ENCODE data around the gene MRNIP.

MRNIP gene

GRCh38 chr5:179820127-179820482 lies 38.5 kb downstream of the MRNIP start:
- H3K36me3 ChIP-seq (ENCODE audit: control insufficient read depth in 1 of 2, insufficient read depth in 2 of 2, low read length in 2 of 2), result peaks cover 33 to 38% of the 10 kb centered on the region in 2 experiments
- H3K79me2 ChIP-seq (ENCODE audit: control insufficient read depth, insufficient read depth, low read length, poor library complexity), result peaks cover 30% of the 10 kb centered on the region
- peak overlapping the region; percentile 92 for H2BK5ac ChIP-seq (ENCODE audit: low read depth, low read length, poor library complexity)
- no peaks in the 10 kb centered on the region for H3K9me3 ChIP-seq (ENCODE audit: insufficient read depth, low read depth, low read length)
- no peak overlapping the region for H3K4me3 ChIP-seq (ENCODE audit: low read depth, low read length)
- H3K27me3 ChIP-seq (ENCODE audit: insufficient read depth, low read length), result no peaks in the 10 kb centered on the region
- no peak overlapping the region for H3K23ac ChIP-seq (ENCODE audit: low read length)
- H2AFZ ChIP-seq (ENCODE audit: insufficient read depth, low read length, poor library complexity), result peak overlapping the region; percentile 13
- peaks cover 41% of the 10 kb centered on the region for H3K79me1 ChIP-seq (ENCODE audit: low read length)
- peak overlapping the region; percentile 83 for H4K12ac ChIP-seq (ENCODE audit: low read depth, low read length)
- peak overlapping the region; percentile 99 for H2AK5ac ChIP-seq (ENCODE audit: low read length)
- H4K8ac ChIP-seq (ENCODE audit: low read depth, low read length), result peak overlapping the region; percentile 82
- peaks cover 33 to 42% of the 10 kb centered on the region in 2 experiments for H3K4me1 ChIP-seq (ENCODE audit: control insufficient read depth in 1 of 2, insufficient read depth in 2 of 2, low read length in 2 of 2)
- H3K27ac ChIP-seq (ENCODE audit: low read depth, low read length), result peak overlapping the region; percentile 94
- no CpG with 5 or more reads among the region's 12 CpGs for WGBS (ENCODE audit: extremely low coverage, insufficient coverage, insufficient read length)
- H2BK120ac ChIP-seq (ENCODE audit: insufficient read depth, low read length, poor library complexity), result peak overlapping the region; percentile 95
- DNase-seq, result no peak
- H3K14ac ChIP-seq (ENCODE audit: low read length), result peak overlapping the region; percentile 71
- peak overlapping the region; percentile 95 for H2BK12ac ChIP-seq (ENCODE audit: low read length)
- peak overlapping the region; percentile 74 for H3K4me2 ChIP-seq (ENCODE audit: low read length)
- H3K18ac ChIP-seq (ENCODE audit: low read length), result peak overlapping the region; percentile 86
- peak overlapping the region; percentile 96 for H3K4ac ChIP-seq (ENCODE audit: low read depth, low read length)
- H4K91ac ChIP-seq (ENCODE audit: low read depth, low read length), result peak overlapping the region; percentile 97
- H3K9ac ChIP-seq (ENCODE audit: low read length), result no peak overlapping the region

- no CpG with 5 or more reads among the region's 26 CpGs for WGBS (ENCODE audit: extremely low coverage, insufficient coverage, insufficient read length)
These were observed 39.1 kb downstream of the MRNIP start for GRCh38 chr5:179819296-179820126.

GRCh38 chr5:179818746-179819295 lies 39.8 kb downstream of the MRNIP start:
- H3K14ac ChIP-seq (ENCODE audit: low read length), result peak overlapping the region; percentile 81
- no peak overlapping the region for H3K23ac ChIP-seq (ENCODE audit: low read length)
- peak overlapping the region; percentile 89 for H4K8ac ChIP-seq (ENCODE audit: low read depth, low read length)
- peak overlapping the region; percentile 81 for H2AK5ac ChIP-seq (ENCODE audit: low read length)
- peaks cover 33 to 42% of the 10 kb centered on the region in 2 experiments for H3K4me1 ChIP-seq (ENCODE audit: control insufficient read depth in 1 of 2, insufficient read depth in 2 of 2, low read length in 2 of 2)
- peak overlapping the region; percentile 94 for H3K27ac ChIP-seq (ENCODE audit: low read depth, low read length)
- peak overlapping the region; percentile 44 for H3K4ac ChIP-seq (ENCODE audit: low read depth, low read length)
- H3K4me3 ChIP-seq (ENCODE audit: low read depth, low read length), result peak overlapping the region; percentile 46
- no peak overlapping the region for H3K9ac ChIP-seq (ENCODE audit: low read length)
- H3K4me2 ChIP-seq (ENCODE audit: low read length), result peak overlapping the region; percentile 72
- no peaks in the 10 kb centered on the region for H3K9me3 ChIP-seq (ENCODE audit: insufficient read depth, low read depth, low read length)
- H2AFZ ChIP-seq (ENCODE audit: insufficient read depth, low read length, poor library complexity), result peak overlapping the region; percentile 48
- peak overlapping the region; percentile 97 for H4K91ac ChIP-seq (ENCODE audit: low read depth, low read length)
- peak; percentile 94 to 96 for DNase-seq
- H4K12ac ChIP-seq (ENCODE audit: low read depth, low read length), result peak overlapping the region; percentile 1
- peaks cover 30% of the 10 kb centered on the region for H3K79me2 ChIP-seq (ENCODE audit: control insufficient read depth, insufficient read depth, low read length, poor library complexity)
- peak overlapping the region; percentile 84 for H2BK5ac ChIP-seq (ENCODE audit: low read depth, low read length, poor library complexity)
- H3K79me1 ChIP-seq (ENCODE audit: low read length), result peaks cover 41% of the 10 kb centered on the region
- no peaks in the 10 kb centered on the region for H3K27me3 ChIP-seq (ENCODE audit: insufficient read depth, low read length)
- peak overlapping the region; percentile 78 for H2BK12ac ChIP-seq (ENCODE audit: low read length)
- peaks cover 26 to 27% of the 10 kb centered on the region in 2 experiments for H3K36me3 ChIP-seq (ENCODE audit: control insufficient read depth in 1 of 2, insufficient read depth in 2 of 2, low read length in 2 of 2)
- H2BK120ac ChIP-seq (ENCODE audit: insufficient read depth, low read length, poor library complexity), result peak overlapping the region; percentile 85
- no CpG with 5 or more reads among the region's 35 CpGs for WGBS (ENCODE audit: extremely low coverage, insufficient coverage, insufficient read length)
- peak overlapping the region; percentile 89 for H3K18ac ChIP-seq (ENCODE audit: low read length)

More at GRCh38 chr5:179819296-179820126, 39.1 kb downstream of the MRNIP start:
- no peaks in the 10 kb centered on the region for H3K27me3 ChIP-seq (ENCODE audit: insufficient read depth, low read length)
- H4K12ac ChIP-seq (ENCODE audit: low read depth, low read length), result peak overlapping the region; percentile 83
- H3K23ac ChIP-seq (ENCODE audit: low read length), result no peak overlapping the region
- peaks cover 29 to 33% of the 10 kb centered on the region in 2 experiments for H3K36me3 ChIP-seq (ENCODE audit: control insufficient read depth in 1 of 2, insufficient read depth in 2 of 2, low read length in 2 of 2)
- peaks cover 30% of the 10 kb centered on the region for H3K79me2 ChIP-seq (ENCODE audit: control insufficient read depth, insufficient read depth, low read length, poor library complexity)
- peak overlapping the region; percentile 23 for H2AFZ ChIP-seq (ENCODE audit: insufficient read depth, low read length, poor library complexity)
- H3K27ac ChIP-seq (ENCODE audit: low read depth, low read length), result peak overlapping the region; percentile 94
- peaks cover 33 to 42% of the 10 kb centered on the region in 2 experiments for H3K4me1 ChIP-seq (ENCODE audit: control insufficient read depth in 1 of 2, insufficient read depth in 2 of 2, low read length in 2 of 2)
- peak; percentile 94 to 95 for DNase-seq
- H3K4me3 ChIP-seq (ENCODE audit: low read depth, low read length), result no peak overlapping the region
- H3K4me2 ChIP-seq (ENCODE audit: low read length), result peak overlapping the region; percentile 72
- peak overlapping the region; percentile 92 for H2BK5ac ChIP-seq (ENCODE audit: low read depth, low read length, poor library complexity)
- peak overlapping the region; percentile 97 for H4K91ac ChIP-seq (ENCODE audit: low read depth, low read length)
- no peaks in the 10 kb centered on the region for H3K9me3 ChIP-seq (ENCODE audit: insufficient read depth, low read depth, low read length)
- peak overlapping the region; percentile 95 for H2BK12ac ChIP-seq (ENCODE audit: low read length)
- peak overlapping the region; percentile 86 for H3K18ac ChIP-seq (ENCODE audit: low read length)
- H2BK120ac ChIP-seq (ENCODE audit: insufficient read depth, low read length, poor library complexity), result peak overlapping the region; percentile 95
- peak overlapping the region; percentile 71 for H3K14ac ChIP-seq (ENCODE audit: low read length)
- H4K8ac ChIP-seq (ENCODE audit: low read depth, low read length), result peak overlapping the region; percentile 82
- peak overlapping the region; percentile 99 for H2AK5ac ChIP-seq (ENCODE audit: low read length)
- peaks cover 41% of the 10 kb centered on the region for H3K79me1 ChIP-seq (ENCODE audit: low read length)
- H3K9ac ChIP-seq (ENCODE audit: low read length), result no peak overlapping the region
- peak overlapping the region; percentile 96 for H3K4ac ChIP-seq (ENCODE audit: low read depth, low read length)

GRCh38 chr5:179817890-179818745 lies 40.5 kb downstream of the MRNIP start:
- Histone ChIP-seq H2BK5ac (ENCODE audit: low read depth, low read length, poor library complexity) (peak overlapping the region; percentile 84), H3K23ac (ENCODE audit: low read length) (no peak overlapping the region), H3K18ac (ENCODE audit: low read length) (peak overlapping the region; percentile 89), H4K12ac (ENCODE audit: low read depth, low read length) (peak overlapping the region; percentile 1), H3K27me3 (ENCODE audit: insufficient read depth, low read length) (no peaks in the 10 kb centered on the region), H2AK5ac (ENCODE audit: low read length) (peak overlapping the region; percentile 81), H3K79me2 (ENCODE audit: control insufficient read depth, insufficient read depth, low read length, poor library complexity) (peaks cover 28% of the 10 kb centered on the region), H4K91ac (ENCODE audit: low read depth, low read length) (peak overlapping the region; percentile 97), H3K4me1 (ENCODE audit: control insufficient read depth in 1 of 2, insufficient read depth in 2 of 2, low read length in 2 of 2) (peaks cover 33 to 40% of the 10 kb centered on the region in 2 experiments), H3K27ac (ENCODE audit: low read depth, low read length) (peak overlapping the region; percentile 94), H4K8ac (ENCODE audit: low read depth, low read length) (peak overlapping the region; percentile 89), H3K4me3 (ENCODE audit: low read depth, low read length) (peak overlapping the region; percentile 46), H3K14ac (ENCODE audit: low read length) (peak overlapping the region; percentile 81), H3K4ac (ENCODE audit: low read depth, low read length) (peak overlapping the region; percentile 44), H3K79me1 (ENCODE audit: low read length) (peaks cover 41% of the 10 kb centered on the region), H3K9ac (ENCODE audit: low read length) (no peak overlapping the region), H2BK120ac (ENCODE audit: insufficient read depth, low read length, poor library complexity) (peak overlapping the region; percentile 85), H2BK12ac (ENCODE audit: low read length) (peak overlapping the region; percentile 78), H2AFZ (ENCODE audit: insufficient read depth, low read length, poor library complexity) (peak overlapping the region; percentile 48), H3K4me2 (ENCODE audit: low read length) (peak overlapping the region; percentile 72), H3K9me3 (ENCODE audit: insufficient read depth, low read depth, low read length) (no peaks in the 10 kb centered on the region), H3K36me3 (ENCODE audit: control insufficient read depth in 1 of 2, insufficient read depth in 2 of 2, low read length in 2 of 2) (peaks cover 21 to 24% of the 10 kb centered on the region in 2 experiments)
- WGBS (ENCODE audit: extremely low coverage, insufficient coverage, insufficient read length), result no CpG with 5 or more reads among the region's 14 CpGs
- DNase-seq, result no peak

All from trophoblast cell (in vitro differentiated cells and primary cell).